K562 (cell line): ENCODE data around the gene LRRC74B. TPM values are rescaled to one million over a fixed set of nuclear protein-coding genes. Genes with fewer than 3 reads are reported as not detected.

ENCODE experiments used
- CEBPB ChIP-seq: fragments of 450-650 bp; IDR thresholded peaks from 2 replicates; pipeline ENCODE4 v1.6.1; 2016; ENCODE audit warnings: missing genetic modification characterization, missing compliant biosample characterization
- DMBX1 ChIP-seq: fragments of 250-450 bp; sonication (Bioruptor Pico); IDR thresholded peaks from 2 replicates; pipeline ENCODE4 v1.8.0; 2022; ENCODE audit warnings: inconsistent platforms, mild to moderate bottlenecking, moderate library complexity, borderline replicate concordance
- HMGN3 ChIP-seq: IDR thresholded peaks from 2 replicates; pipeline ENCODE4 v1.6.1; 2011; ENCODE audit warnings: borderline replicate concordance, low read depth, mild to moderate bottlenecking, mixed read lengths, low read length; ENCODE audit not compliant: insufficient read length; ENCODE audit errors: extremely low read depth
- NUFIP1 ChIP-seq: fragments of 450-650 bp; IDR thresholded peaks from 2 replicates; pipeline ENCODE4 v1.6.1; 2018; ENCODE audit not compliant: partially characterized antibody
- PHB ChIP-seq: fragments of 250-450 bp; sonication (Bioruptor Pico); IDR thresholded peaks from 2 replicates; pipeline ENCODE4 v1.5.0; 2021
- PRMT5 ChIP-seq: sonication (generic); formaldehyde crosslinking; IDR thresholded peaks from 2 replicates; pipeline ENCODE4 v1.5.0; 2020; ENCODE audit warnings: missing genetic modification reagents
- RBM25 ChIP-seq: fragments of 200-400 bp; formaldehyde crosslinking; IDR thresholded peaks from 2 replicates; pipeline ENCODE4 v1.6.1; 2018; ENCODE audit warnings: low read length, low read depth, moderate library complexity; ENCODE audit not compliant: severe bottlenecking
- RHOXF2B ChIP-seq: fragments of 250-450 bp; sonication (Bioruptor Pico); conservative IDR thresholded peaks from 2 replicates; pipeline ENCODE4 v1.5.1; 2021
- TAF1 ChIP-seq: IDR thresholded peaks from 2 replicates; pipeline ENCODE4 v1.6.1; 2011; ENCODE audit warnings: mild to moderate bottlenecking, low read length, moderate library complexity; ENCODE audit not compliant: insufficient read depth, control insufficient read depth, severe bottlenecking; ENCODE audit errors: extremely low read depth
- ZNF347 ChIP-seq: fragments of 450-650 bp; formaldehyde crosslinking; IDR thresholded peaks from 2 replicates; pipeline ENCODE4 v1.4.0; 2020; ENCODE audit warnings: low read depth, mild to moderate bottlenecking, moderate library complexity
- ZNF717 ChIP-seq: fragments of 250-450 bp; sonication (Bioruptor Pico); IDR thresholded peaks from 2 replicates; pipeline ENCODE4 v1.5.0; 2021
- polyA plus RNA-seq, 8 experiments: library from polyadenylated mRNA; depleted of rRNA in 4 of 8; stranded (reverse) in 5 of 8; unstranded in 3 of 8; fragments of >200 nt; fragmentation: Nextera tagmentation in 2 of 8; fragmentation: Illumina TruSeq in 1 of 8; extraction: Ambion mirVana in 2 of 8; extraction: Trizol in 1 of 8; gene quantifications; 2 replicates each; pipeline versions ENCODE4 v1.2.1 to v1.2.3, GENCODE V29; 2011 to 2014; ENCODE audit warnings: inconsistent platforms in 1 of 8, missing spikeins in 1 of 8
- total RNA-seq, 7 experiments: library from RNA; depleted of rRNA in 6 of 7; stranded (reverse); fragments of >200 nt in 6 of 7; fragmentation: Illumina TruSeq in 2 of 7; extraction: Trizol in 2 of 7; gene quantifications; 2 replicates each; pipeline versions ENCODE4 v1.2.1 to v1.2.3, GENCODE V29; 2011 to 2021; ENCODE audit warnings: low replicate concordance in 1 of 7
- TF ChIP-seq, protein P1 (sequence below): fragments of 250-450 bp; sonication (Bioruptor Pico); IDR thresholded peaks from 2 replicates; pipeline ENCODE4 v1.9.0; 2021; ENCODE audit warnings: mild to moderate bottlenecking
- TF ChIP-seq, protein P2 (sequence below): sonication (generic); formaldehyde crosslinking; IDR thresholded peaks from 2 replicates; pipeline ENCODE4 v1.8.0; 2022; ENCODE audit warnings: missing genetic modification reagents, mild to moderate bottlenecking, moderate library complexity, borderline replicate concordance
- TF ChIP-seq, protein P3 (sequence below): fragments of 250-450 bp; sonication (Bioruptor Pico); IDR thresholded peaks from 2 replicates; pipeline ENCODE4 v1.5.1; 2021; ENCODE audit warnings: mild to moderate bottlenecking
- TF ChIP-seq, protein P4 (sequence below): fragments of 250-450 bp; sonication (Bioruptor Pico); IDR thresholded peaks from 2 replicates; pipeline ENCODE4 v1.4.0; 2020
- TF ChIP-seq, protein P5 (sequence below): fragments of 450-650 bp; formaldehyde crosslinking; IDR thresholded peaks from 2 replicates; pipeline ENCODE4 v1.4.0; 2020; ENCODE audit warnings: mild to moderate bottlenecking, moderate library complexity
- TF ChIP-seq, protein P6 (sequence below): fragments of 450-650 bp; formaldehyde crosslinking; IDR thresholded peaks from 2 replicates; pipeline ENCODE4 v1.4.0; 2020; ENCODE audit warnings: mild to moderate bottlenecking, moderate library complexity
- TF ChIP-seq, protein P7 (sequence below), 2 experiments: IDR thresholded peaks; 2 replicates each; pipeline ENCODE4 v1.6.1; 2011; ENCODE audit warnings: borderline replicate concordance in 1 of 2, control low read depth in 1 of 2, low read depth in 1 of 2, low read length in 1 of 2, mild to moderate bottlenecking in 1 of 2, mixed read lengths in 1 of 2, moderate library complexity in 1 of 2; ENCODE audit not compliant: insufficient read depth in 1 of 2, insufficient read length in 1 of 2, poor library complexity in 1 of 2, severe bottlenecking in 1 of 2; ENCODE audit errors: extremely low read depth in 1 of 2

LRRC74B gene
- total and polyA plus RNA-seq, 9 of the 15 experiments (the other 6 are each of a cell fraction or from before 2014, with no cell fraction given) = not detected

DNA sequence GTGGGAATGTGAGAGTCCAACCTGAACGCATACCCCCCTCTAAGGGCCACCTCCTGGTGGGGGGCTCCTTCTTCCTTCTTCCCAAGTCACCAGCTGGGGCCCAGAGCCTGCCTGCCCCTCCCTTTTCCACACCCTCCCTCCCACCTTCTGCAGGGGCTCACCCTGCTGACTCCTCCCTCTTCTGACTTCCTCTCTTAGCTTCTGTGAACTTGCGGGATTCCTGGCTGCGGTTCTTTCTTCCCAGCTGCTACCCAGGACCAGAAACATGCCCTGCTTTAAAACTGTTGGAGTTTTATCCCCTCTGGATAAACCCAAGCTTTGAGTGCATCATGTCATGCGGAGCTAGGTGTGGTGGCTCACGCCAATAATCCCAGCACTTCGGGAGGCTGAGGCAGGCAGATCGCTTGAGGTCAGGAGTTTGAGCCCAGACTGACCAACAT is 10.2 kb downstream of the LRRC74B start (continued):
- TF ChIP-seq RBM25 (no peak), TAF1 (no peak), PRMT5 (CRISPR knock-in tag) (no peak), PHB (CRISPR knock-in tag) (no peak), NUFIP1 (no peak), ZNF717 (no peak), DMBX1 (CRISPR knock-in tag) (no peak), RHOXF2B (no peak), HMGN3 (no peak), CEBPB (tag) (no peak), ZNF347 (no peak)
- TF ChIP-seq, protein P1, sequence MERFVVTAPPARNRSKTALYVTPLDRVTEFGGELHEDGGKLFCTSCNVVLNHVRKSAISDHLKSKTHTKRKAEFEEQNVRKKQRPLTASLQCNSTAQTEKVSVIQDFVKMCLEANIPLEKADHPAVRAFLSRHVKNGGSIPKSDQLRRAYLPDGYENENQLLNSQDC (CRISPR knock-in tag) = no peak
- TF ChIP-seq, protein P2, sequence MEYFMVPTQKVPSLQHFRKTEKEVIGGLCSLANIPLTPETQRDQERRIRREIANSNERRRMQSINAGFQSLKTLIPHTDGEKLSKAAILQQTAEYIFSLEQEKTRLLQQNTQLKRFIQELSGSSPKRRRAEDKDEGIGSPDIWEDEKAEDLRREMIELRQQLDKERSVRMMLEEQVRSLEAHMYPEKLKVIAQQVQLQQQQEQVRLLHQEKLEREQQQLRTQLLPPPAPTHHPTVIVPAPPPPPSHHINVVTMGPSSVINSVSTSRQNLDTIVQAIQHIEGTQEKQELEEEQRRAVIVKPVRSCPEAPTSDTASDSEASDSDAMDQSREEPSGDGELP (CRISPR knock-in tag) = peak; percentile 85; the same call in 1 of the 2 replicates
- TF ChIP-seq, protein P3, sequence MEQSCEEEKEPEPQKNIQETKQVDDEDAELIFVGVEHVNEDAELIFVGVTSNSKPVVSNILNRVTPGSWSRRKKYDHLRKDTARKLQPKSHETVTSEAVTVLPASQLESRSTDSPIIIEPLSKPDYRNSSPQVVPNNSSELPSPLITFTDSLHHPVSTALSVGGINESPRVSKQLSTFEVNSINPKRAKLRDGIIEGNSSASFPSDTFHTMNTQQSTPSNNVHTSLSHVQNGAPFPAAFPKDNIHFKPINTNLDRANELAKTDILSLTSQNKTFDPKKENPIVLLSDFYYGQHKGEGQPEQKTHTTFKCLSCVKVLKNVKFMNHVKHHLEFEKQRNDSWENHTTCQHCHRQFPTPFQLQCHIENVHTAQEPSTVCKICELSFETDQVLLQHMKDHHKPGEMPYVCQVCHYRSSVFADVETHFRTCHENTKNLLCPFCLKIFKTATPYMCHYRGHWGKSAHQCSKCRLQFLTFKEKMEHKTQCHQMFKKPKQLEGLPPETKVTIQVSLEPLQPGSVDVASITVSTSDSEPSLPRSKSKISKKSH (CRISPR knock-in tag) = no peak
- TF ChIP-seq, protein P4, sequence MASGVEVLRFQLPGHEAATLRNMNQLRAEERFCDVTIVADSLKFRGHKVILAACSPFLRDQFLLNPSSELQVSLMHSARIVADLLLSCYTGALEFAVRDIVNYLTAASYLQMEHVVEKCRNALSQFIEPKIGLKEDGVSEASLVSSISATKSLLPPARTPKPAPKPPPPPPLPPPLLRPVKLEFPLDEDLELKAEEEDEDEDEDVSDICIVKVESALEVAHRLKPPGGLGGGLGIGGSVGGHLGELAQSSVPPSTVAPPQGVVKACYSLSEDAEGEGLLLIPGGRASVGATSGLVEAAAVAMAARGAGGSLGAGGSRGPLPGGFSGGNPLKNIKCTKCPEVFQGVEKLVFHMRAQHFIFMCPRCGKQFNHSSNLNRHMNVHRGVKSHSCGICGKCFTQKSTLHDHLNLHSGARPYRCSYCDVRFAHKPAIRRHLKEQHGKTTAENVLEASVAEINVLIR (CRISPR knock-in tag) = 0 out of 2 replicates have a peak, but pooled peaks have one; percentile 27
- TF ChIP-seq, protein P5, sequence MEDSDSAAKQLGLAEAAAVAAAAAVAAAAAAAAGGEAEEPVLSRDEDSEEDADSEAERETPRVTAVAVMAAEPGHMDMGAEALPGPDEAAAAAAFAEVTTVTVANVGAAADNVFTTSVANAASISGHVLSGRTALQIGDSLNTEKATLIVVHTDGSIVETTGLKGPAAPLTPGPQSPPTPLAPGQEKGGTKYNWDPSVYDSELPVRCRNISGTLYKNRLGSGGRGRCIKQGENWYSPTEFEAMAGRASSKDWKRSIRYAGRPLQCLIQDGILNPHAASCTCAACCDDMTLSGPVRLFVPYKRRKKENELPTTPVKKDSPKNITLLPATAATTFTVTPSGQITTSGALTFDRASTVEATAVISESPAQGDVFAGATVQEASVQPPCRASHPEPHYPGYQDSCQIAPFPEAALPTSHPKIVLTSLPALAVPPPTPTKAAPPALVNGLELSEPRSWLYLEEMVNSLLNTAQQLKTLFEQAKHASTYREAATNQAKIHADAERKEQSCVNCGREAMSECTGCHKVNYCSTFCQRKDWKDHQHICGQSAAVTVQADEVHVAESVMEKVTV (CRISPR knock-in tag) = no peak
- TF ChIP-seq, protein P6, sequence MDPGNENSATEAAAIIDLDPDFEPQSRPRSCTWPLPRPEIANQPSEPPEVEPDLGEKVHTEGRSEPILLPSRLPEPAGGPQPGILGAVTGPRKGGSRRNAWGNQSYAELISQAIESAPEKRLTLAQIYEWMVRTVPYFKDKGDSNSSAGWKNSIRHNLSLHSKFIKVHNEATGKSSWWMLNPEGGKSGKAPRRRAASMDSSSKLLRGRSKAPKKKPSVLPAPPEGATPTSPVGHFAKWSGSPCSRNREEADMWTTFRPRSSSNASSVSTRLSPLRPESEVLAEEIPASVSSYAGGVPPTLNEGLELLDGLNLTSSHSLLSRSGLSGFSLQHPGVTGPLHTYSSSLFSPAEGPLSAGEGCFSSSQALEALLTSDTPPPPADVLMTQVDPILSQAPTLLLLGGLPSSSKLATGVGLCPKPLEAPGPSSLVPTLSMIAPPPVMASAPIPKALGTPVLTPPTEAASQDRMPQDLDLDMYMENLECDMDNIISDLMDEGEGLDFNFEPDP (CRISPR knock-in tag) = no peak
- TF ChIP-seq, protein P7, sequence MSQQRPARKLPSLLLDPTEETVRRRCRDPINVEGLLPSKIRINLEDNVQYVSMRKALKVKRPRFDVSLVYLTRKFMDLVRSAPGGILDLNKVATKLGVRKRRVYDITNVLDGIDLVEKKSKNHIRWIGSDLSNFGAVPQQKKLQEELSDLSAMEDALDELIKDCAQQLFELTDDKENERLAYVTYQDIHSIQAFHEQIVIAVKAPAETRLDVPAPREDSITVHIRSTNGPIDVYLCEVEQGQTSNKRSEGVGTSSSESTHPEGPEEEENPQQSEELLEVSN (IDR thresholded peaks at IDR 0.05; ENCODE audit: borderline replicate concordance in 1 of 2, extremely low read depth in 1 of 2, insufficient read depth in 1 of 2, insufficient read length in 1 of 2, low read depth in 1 of 2, low read length in 1 of 2, poor library complexity in 1 of 2, severe bottlenecking in 1 of 2) = no peak
